Measurements from ENCODE around the gene NEK2. TPM values are rescaled to one million over a fixed set of nuclear protein-coding genes. Genes with fewer than 3 reads are reported as not detected.

NEK2 gene
- total RNA-seq, 1 experiment from 2014 or later, result 50.2 TPM

DNA sequence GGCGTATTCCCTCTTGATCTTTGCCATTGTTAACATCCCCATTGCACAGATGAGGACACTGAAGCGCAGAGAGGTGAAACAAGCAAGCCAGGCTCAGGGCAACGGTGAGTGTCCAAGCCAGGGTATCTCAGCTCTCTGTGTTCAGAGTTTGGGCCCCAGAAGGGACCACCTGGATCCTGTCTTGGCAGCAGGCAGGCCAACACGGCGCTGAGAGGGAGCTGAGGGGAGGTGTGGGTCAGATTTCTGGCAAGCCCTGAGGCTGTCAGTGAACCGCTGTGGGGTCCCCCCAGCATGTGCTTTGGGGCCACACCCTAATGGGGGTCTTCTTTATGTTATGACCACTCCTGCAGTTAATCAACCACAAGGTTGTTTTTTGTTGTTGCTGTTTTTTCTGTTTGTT lies 23.1 kb downstream of the NEK2 start:
- ChIA-PET POLR2A (no interaction called here), CTCF (interaction anchor here (1.3 to 6.2 kb wide), 2 partner anchors 138 to 1249 kb away, joined by 3 to 41 read pairs; no protein-coding TSS in a partner anchor)

More for the DNA sequence above, 23.1 kb downstream of the NEK2 start:
- Histone ChIP-seq H3K27me3 (ENCODE audit: insufficient read depth, low read length) (no peaks in the 10 kb centered on the region), H3K4me2 (ENCODE audit: low read length) (no peak overlapping the region), H3K79me2 (ENCODE audit: insufficient read depth, low read length) (no peaks in the 10 kb centered on the region), H3K4me1 (ENCODE audit: control insufficient read depth in 1 of 2, insufficient read depth in 2 of 2, low read length in 2 of 2) (peaks cover 11 to 52% of the 10 kb centered on the region in 2 experiments; a peak in 3 of 4 replicates), H3K4me3 (replicated peaks in 1 of 2; ENCODE audit: low read depth in 1 of 2, low read length in 2 of 2) (no peak overlapping the region), H3K27ac (ENCODE audit: low read depth, low read length) (no peak overlapping the region), H4K20me1 (ENCODE audit: insufficient read depth) (no peaks in the 10 kb centered on the region), H3K9ac (ENCODE audit: low read length) (no peak overlapping the region), H3K9me2 (ENCODE audit: insufficient read depth) (no peaks in the 10 kb centered on the region), H3K9me3 (ENCODE audit: control insufficient read depth in 1 of 2, insufficient read depth in 1 of 2, low read depth in 1 of 2, low read length in 2 of 2) (no peaks in the 10 kb centered on the region), H3K36me3 (ENCODE audit: control insufficient read depth in 1 of 2, insufficient read depth in 2 of 2, low read length in 2 of 2) (no peaks in the 10 kb centered on the region), H2AFZ (ENCODE audit: low read depth, low read length, poor library complexity, severe bottlenecking) (no peak overlapping the region)
- RAD21 ChIA-PET (ENCODE audit: low non-redundant PET in 1 of 2, low total read pairs in 2 of 2, uncharacterized antibody in 2 of 2, unreplicated experiment in 2 of 2), result interaction anchor here (0.8 to 1.3 kb wide), 2 partner anchors 137 to 329 kb away, joined by 3 to 5 read pairs; no protein-coding TSS in a partner anchor
- intact Hi-C loops (cut with micrococcal nuclease), result loop anchor here (5.0 kb wide), 1 partner anchor 1245 kb away; no protein-coding TSS in a partner anchor
- no TSS peak for BruUV-seq (replicated peaks)
- TF ChIP-seq POLR2A (IDR thresholded peaks at IDR 0.05; ENCODE audit: borderline replicate concordance, extremely low read depth, insufficient read depth, insufficient read length) (no peak), RAD21 (IDR thresholded peaks at IDR 0.05; ENCODE audit: low read depth) (no peak), SP1 (IDR thresholded peaks at IDR 0.05; ENCODE audit: low read depth) (no peak), YY1 (IDR thresholded peaks at IDR 0.05; ENCODE audit: extremely low read depth, insufficient replicate concordance, low read depth, low read length) (no peak), CBX3 (IDR thresholded peaks at IDR 0.05; ENCODE audit: low read depth) (no peak), SRF (IDR thresholded peaks at IDR 0.05; ENCODE audit: low read depth) (no peak)
- TF ChIP-seq, protein P1, sequence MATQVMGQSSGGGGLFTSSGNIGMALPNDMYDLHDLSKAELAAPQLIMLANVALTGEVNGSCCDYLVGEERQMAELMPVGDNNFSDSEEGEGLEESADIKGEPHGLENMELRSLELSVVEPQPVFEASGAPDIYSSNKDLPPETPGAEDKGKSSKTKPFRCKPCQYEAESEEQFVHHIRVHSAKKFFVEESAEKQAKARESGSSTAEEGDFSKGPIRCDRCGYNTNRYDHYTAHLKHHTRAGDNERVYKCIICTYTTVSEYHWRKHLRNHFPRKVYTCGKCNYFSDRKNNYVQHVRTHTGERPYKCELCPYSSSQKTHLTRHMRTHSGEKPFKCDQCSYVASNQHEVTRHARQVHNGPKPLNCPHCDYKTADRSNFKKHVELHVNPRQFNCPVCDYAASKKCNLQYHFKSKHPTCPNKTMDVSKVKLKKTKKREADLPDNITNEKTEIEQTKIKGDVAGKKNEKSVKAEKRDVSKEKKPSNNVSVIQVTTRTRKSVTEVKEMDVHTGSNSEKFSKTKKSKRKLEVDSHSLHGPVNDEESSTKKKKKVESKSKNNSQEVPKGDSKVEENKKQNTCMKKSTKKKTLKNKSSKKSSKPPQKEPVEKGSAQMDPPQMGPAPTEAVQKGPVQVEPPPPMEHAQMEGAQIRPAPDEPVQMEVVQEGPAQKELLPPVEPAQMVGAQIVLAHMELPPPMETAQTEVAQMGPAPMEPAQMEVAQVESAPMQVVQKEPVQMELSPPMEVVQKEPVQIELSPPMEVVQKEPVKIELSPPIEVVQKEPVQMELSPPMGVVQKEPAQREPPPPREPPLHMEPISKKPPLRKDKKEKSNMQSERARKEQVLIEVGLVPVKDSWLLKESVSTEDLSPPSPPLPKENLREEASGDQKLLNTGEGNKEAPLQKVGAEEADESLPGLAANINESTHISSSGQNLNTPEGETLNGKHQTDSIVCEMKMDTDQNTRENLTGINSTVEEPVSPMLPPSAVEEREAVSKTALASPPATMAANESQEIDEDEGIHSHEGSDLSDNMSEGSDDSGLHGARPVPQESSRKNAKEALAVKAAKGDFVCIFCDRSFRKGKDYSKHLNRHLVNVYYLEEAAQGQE (IDR thresholded peaks at IDR 0.05; ENCODE audit: low read depth), result no peak
- no peak for ATAC-seq
- no peak for DNase-seq (ENCODE audit: low read depth, low spot score)
